Measurements from ENCODE around the gene ATP1A2.

DNA sequence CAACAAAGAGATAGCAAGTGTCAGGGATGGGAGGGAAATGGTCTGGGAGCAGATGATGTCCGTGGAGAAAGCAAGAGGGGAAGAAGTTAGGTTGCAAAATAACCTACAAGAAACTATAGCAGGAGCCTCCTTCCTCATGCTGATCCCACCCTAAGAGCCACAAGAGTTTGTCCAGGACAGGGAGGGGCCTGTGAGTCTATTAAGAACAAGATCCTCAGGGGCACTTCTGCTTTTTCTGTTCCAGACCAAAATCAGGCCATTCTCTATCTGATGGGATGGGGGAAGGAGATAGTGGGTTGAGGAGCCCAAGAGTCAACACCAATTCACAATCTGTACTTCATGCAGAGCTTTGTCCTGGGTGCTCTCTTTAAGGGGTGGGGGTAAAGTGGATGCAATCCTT is 28.1 kb downstream of the ATP1A2 start:
- TF ChIP-seq, protein P1, sequence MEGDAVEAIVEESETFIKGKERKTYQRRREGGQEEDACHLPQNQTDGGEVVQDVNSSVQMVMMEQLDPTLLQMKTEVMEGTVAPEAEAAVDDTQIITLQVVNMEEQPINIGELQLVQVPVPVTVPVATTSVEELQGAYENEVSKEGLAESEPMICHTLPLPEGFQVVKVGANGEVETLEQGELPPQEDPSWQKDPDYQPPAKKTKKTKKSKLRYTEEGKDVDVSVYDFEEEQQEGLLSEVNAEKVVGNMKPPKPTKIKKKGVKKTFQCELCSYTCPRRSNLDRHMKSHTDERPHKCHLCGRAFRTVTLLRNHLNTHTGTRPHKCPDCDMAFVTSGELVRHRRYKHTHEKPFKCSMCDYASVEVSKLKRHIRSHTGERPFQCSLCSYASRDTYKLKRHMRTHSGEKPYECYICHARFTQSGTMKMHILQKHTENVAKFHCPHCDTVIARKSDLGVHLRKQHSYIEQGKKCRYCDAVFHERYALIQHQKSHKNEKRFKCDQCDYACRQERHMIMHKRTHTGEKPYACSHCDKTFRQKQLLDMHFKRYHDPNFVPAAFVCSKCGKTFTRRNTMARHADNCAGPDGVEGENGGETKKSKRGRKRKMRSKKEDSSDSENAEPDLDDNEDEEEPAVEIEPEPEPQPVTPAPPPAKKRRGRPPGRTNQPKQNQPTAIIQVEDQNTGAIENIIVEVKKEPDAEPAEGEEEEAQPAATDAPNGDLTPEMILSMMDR (IDR thresholded peaks at IDR 0.05 in 2 of 3, conservative IDR thresholded peaks at IDR 0.05 in 1 of 3; ENCODE audit: control insufficient read depth in 2 of 3, extremely low read depth in 1 of 3, insufficient read depth in 1 of 3, low read depth in 3 of 3, low read length in 3 of 3) = no peak
- no peak for TF ChIP-seq GABPA (IDR thresholded peaks at IDR 0.05; ENCODE audit: low read depth)
- no peak for TF ChIP-seq SRF (IDR thresholded peaks at IDR 0.05; ENCODE audit: low read depth in 2 of 2, low read length in 2 of 2)
- no peak for TF ChIP-seq MLLT1 (IDR thresholded peaks at IDR 0.05)
